GM23338 (cell line): Measurements from ENCODE around the gene GALC. TPM values are rescaled to one million over a fixed set of nuclear protein-coding genes. Genes with fewer than 3 reads are reported as not detected.
A peak's percentile ranks its signal among the peaks of the same experiment; 100 is the strongest.

Experiments
- ATAC-seq: fragments of 200-7000 bp; cut with Tn5 transposase; 3 replicates; pipeline ENCODE4 v1.9.1; 2020
- DNase-seq: peaks from one replicate; pipeline ENCODE4 v3.0.0-alpha.2; 2015; ENCODE audit warnings: low spot score
- H2AFZ ChIP-seq: fragments of 200-600 bp; sonication (generic); 2 replicates; pipeline ENCODE4 v1.8.0; 2016; ENCODE audit warnings: antibody characterized with exemption, mild to moderate bottlenecking, moderate library complexity
- H3F3A ChIP-seq: fragments of 200-600 bp; sonication (generic); replicated peaks from 2 replicates; pipeline ENCODE4 v1.8.0; 2017; ENCODE audit warnings: antibody characterized with exemption, mixed run types, low read depth
- H3K27ac ChIP-seq: fragments of 200-600 bp; sonication (generic); 2 replicates; pipeline ENCODE4 v1.6.1; 2016; ENCODE audit warnings: low read depth
- H3K27me3 ChIP-seq: fragments of 200-600 bp; sonication (generic); 2 replicates; pipeline ENCODE4 v1.8.0; 2016; ENCODE audit warnings: mild to moderate bottlenecking, mixed run types, moderate library complexity; ENCODE audit not compliant: insufficient read depth
- H3K36me3 ChIP-seq: fragments of 200-600 bp; sonication (generic); 2 replicates; pipeline ENCODE4 v1.8.0; 2016; ENCODE audit warnings: mild to moderate bottlenecking; ENCODE audit not compliant: insufficient read depth
- H3K4me1 ChIP-seq: fragments of 200-600 bp; sonication (generic); 2 replicates; pipeline ENCODE4 v1.8.0; 2016; ENCODE audit warnings: mild to moderate bottlenecking, moderate library complexity; ENCODE audit not compliant: insufficient read depth
- H3K4me2 ChIP-seq: fragments of 200-600 bp; sonication (generic); 2 replicates; pipeline ENCODE4 v1.7.1; 2017; ENCODE audit warnings: mixed run types
- H3K4me3 ChIP-seq: fragments of 200-600 bp; sonication (generic); 2 replicates; pipeline ENCODE4 v1.6.1; 2016; ENCODE audit warnings: mixed run types
- H3K79me2 ChIP-seq: fragments of 200-600 bp; sonication (generic); replicated peaks from 2 replicates; pipeline ENCODE4 v1.8.0; 2017; ENCODE audit warnings: mild to moderate bottlenecking; ENCODE audit not compliant: insufficient read depth
- H3K9me2 ChIP-seq: fragments of 200-600 bp; sonication (generic); 2 replicates; pipeline ENCODE4 v1.8.0; 2017; ENCODE audit not compliant: insufficient read depth
- H4K20me1 ChIP-seq: fragments of 200-600 bp; sonication (generic); replicated peaks from 2 replicates; pipeline ENCODE4 v1.8.0; 2017; ENCODE audit warnings: mild to moderate bottlenecking; ENCODE audit not compliant: insufficient read depth
- H3K27ac Mint-ChIP-seq: 2 replicates; pipeline ENCODE4 v1.8.0; 2020; ENCODE audit warnings: inconsistent platforms, mild to moderate bottlenecking, moderate library complexity, mixed read lengths
- H3K27me3 Mint-ChIP-seq: 3 replicates; pipeline ENCODE4 v1.8.0; 2022; ENCODE audit warnings: low read depth, mild to moderate bottlenecking, moderate library complexity, mixed read lengths, inconsistent platforms; ENCODE audit not compliant: insufficient read depth, poor library complexity
- H3K36me3 Mint-ChIP-seq: 3 replicates; pipeline ENCODE4 v1.8.0; 2021; ENCODE audit warnings: low read depth, mild to moderate bottlenecking, inconsistent platforms, moderate library complexity, mixed read lengths
- H3K4me1 Mint-ChIP-seq: 3 replicates; pipeline ENCODE4 v1.8.0; 2020; ENCODE audit warnings: mild to moderate bottlenecking, inconsistent platforms, mixed read lengths
- H3K4me3 Mint-ChIP-seq: 3 replicates; pipeline ENCODE4 v1.8.0; 2021; ENCODE audit warnings: moderate library complexity, mild to moderate bottlenecking, inconsistent platforms, mixed read lengths
- H3K9me3 Mint-ChIP-seq: 3 replicates; pipeline ENCODE4 v1.8.0; 2020; ENCODE audit warnings: moderate library complexity, mild to moderate bottlenecking, inconsistent platforms, mixed read lengths
- CTCF ChIP-seq, 2 experiments: fragments of 200-600 bp in 1 of 2; sonication (generic) in 1 of 2; conservative IDR thresholded peaks; 2 replicates each; pipeline versions ENCODE4 v1.5.1 to v1.6.1; 2016 to 2017; ENCODE audit warnings: antibody characterized with exemption in 2 of 2, low read depth in 2 of 2, mild to moderate bottlenecking in 2 of 2, moderate library complexity in 1 of 2
- NANOG ChIP-seq: IDR thresholded peaks from 2 replicates; pipeline ENCODE4 v1.6.1; 2016; ENCODE audit warnings: antibody characterized with exemption, borderline replicate concordance
- ZNF331 ChIP-seq: fragments of 250-450 bp; sonication (Bioruptor Pico); IDR thresholded peaks from 2 replicates; pipeline ENCODE4 v1.5.0; 2020; ENCODE audit warnings: low read depth, mild to moderate bottlenecking, moderate library complexity
- polyA plus RNA-seq: library from polyadenylated mRNA; unstranded; fragments of >200 nt; fragmentation: Nextera tagmentation; extraction: Ambion mirVana; gene quantifications from 2 replicates; pipeline ENCODE4 v1.2.1, GENCODE V29; 2016
- total RNA-seq: library from RNA; depleted of rRNA; stranded (reverse); fragments of >200 nt; shearing (Covaris generic); gene quantifications from 2 replicates; pipeline ENCODE4 v1.2.3, GENCODE V29; 2014

GALC gene
- total and polyA plus RNA-seq, 2 experiments from 2014 or later: 3.4 to 12.9 TPM

GRCh38 chr14:87935081-87935828 lies 57.7 kb downstream of the GALC start:
- H3K4me1 Mint-ChIP-seq: peaks cover 10% of the 10 kb centered on the region; the same call in 2 of the 3 replicates
- no peaks in the 10 kb centered on the region for H3K27me3 Mint-ChIP-seq

GRCh38 chr14:87934185-87934584 lies 58.8 kb downstream of the GALC start:
- peak; percentile 43; the same call in 1 of the 3 replicates for ATAC-seq
- peaks cover 7% of the 10 kb centered on the region; the same call in 1 of the 2 replicates for H3K4me1 ChIP-seq
- H3K4me3 Mint-ChIP-seq: no peak overlapping the region

More at GRCh38 chr14:87935081-87935828, 57.7 kb downstream of the GALC start:
- Histone ChIP-seq H3K27ac (no peak overlapping the region), H3K4me2 (no peak overlapping the region), H3F3A (no peaks in the 10 kb centered on the region), H3K27me3 (no peaks in the 10 kb centered on the region), H2AFZ (no peak overlapping the region), H4K20me1 (no peaks in the 10 kb centered on the region), H3K4me3 (no peak overlapping the region), H3K9me2 (0 out of 2 replicates have a peak, but pooled peaks cover 3% of the 10 kb centered on the region), H3K36me3 (no peaks in the 10 kb centered on the region), H3K79me2 (no peaks in the 10 kb centered on the region), H3K4me1 (peaks cover 7% of the 10 kb centered on the region; the same call in 1 of the 2 replicates)
- Mint-ChIP-seq H3K36me3 (no peaks in the 10 kb centered on the region; the same call in 2 of the 3 replicates), H3K27ac (no peak overlapping the region), H3K9me3 (peaks cover 5% of the 10 kb centered on the region), H3K4me3 (no peak overlapping the region)
- no peak for ATAC-seq
- TF ChIP-seq CTCF (conservative IDR thresholded peaks at IDR 0.05; ENCODE audit: low read depth in 2 of 2): no peak
- no peak for TF ChIP-seq NANOG
- no peak for DNase-seq

More at GRCh38 chr14:87934185-87934584, 58.8 kb downstream of the GALC start:
- H2AFZ ChIP-seq: no peak overlapping the region
- no peak overlapping the region for H3K4me2 ChIP-seq
- H3K9me2 ChIP-seq: 0 out of 2 replicates have a peak, but pooled peaks cover 3% of the 10 kb centered on the region
- no peak for DNase-seq
- TF ChIP-seq ZNF331: no peak
- peak in 1 of 2 experiments; percentile 30; a peak in 2 of 4 replicates for TF ChIP-seq CTCF (conservative IDR thresholded peaks at IDR 0.05; ENCODE audit: low read depth in 2 of 2)
- no peaks in the 10 kb centered on the region; the same call in 2 of the 3 replicates for H3K36me3 Mint-ChIP-seq
- no peak overlapping the region for H3K27ac Mint-ChIP-seq
- no peaks in the 10 kb centered on the region for H4K20me1 ChIP-seq
- no peaks in the 10 kb centered on the region for H3K36me3 ChIP-seq
- H3K4me1 Mint-ChIP-seq: peaks cover 10% of the 10 kb centered on the region; the same call in 2 of the 3 replicates
- no peak overlapping the region for H3K4me3 ChIP-seq
- H3K27me3 Mint-ChIP-seq: no peaks in the 10 kb centered on the region
- H3K79me2 ChIP-seq: no peaks in the 10 kb centered on the region
- no peaks in the 10 kb centered on the region for H3K27me3 ChIP-seq
- H3K9me3 Mint-ChIP-seq: peaks cover 5% of the 10 kb centered on the region
- no peak overlapping the region for H3K27ac ChIP-seq
- no peaks in the 10 kb centered on the region for H3F3A ChIP-seq
